Subcutaneous adipose tissue (tissue), 4 donors: Measurements from ENCODE around the gene DCAF4L1. TPM values are rescaled to one million over a fixed set of nuclear protein-coding genes. Genes with fewer than 3 reads are reported as not detected.

ENCODE experiments used
- total RNA-seq, 4 donors: library from RNA; depleted of rRNA; stranded (reverse); fragments of >200 nt; gene quantifications; one replicate each; pipeline ENCODE4 v1.1.0, GENCODE V29; 2016
- TF ChIP-seq, protein P1 (sequence below): fragments of 450-650 bp; IDR thresholded peaks from one replicate; pipeline ENCODE4 v1.5.1; 2016; ENCODE audit warnings: low read depth, mild to moderate bottlenecking, control low read depth, antibody characterized with exemption, moderate library complexity

DCAF4L1 gene
- total RNA-seq, result under 1 TPM; 0.22 to 0.85 (median 0.62) TPM

- TF ChIP-seq, protein P1, sequence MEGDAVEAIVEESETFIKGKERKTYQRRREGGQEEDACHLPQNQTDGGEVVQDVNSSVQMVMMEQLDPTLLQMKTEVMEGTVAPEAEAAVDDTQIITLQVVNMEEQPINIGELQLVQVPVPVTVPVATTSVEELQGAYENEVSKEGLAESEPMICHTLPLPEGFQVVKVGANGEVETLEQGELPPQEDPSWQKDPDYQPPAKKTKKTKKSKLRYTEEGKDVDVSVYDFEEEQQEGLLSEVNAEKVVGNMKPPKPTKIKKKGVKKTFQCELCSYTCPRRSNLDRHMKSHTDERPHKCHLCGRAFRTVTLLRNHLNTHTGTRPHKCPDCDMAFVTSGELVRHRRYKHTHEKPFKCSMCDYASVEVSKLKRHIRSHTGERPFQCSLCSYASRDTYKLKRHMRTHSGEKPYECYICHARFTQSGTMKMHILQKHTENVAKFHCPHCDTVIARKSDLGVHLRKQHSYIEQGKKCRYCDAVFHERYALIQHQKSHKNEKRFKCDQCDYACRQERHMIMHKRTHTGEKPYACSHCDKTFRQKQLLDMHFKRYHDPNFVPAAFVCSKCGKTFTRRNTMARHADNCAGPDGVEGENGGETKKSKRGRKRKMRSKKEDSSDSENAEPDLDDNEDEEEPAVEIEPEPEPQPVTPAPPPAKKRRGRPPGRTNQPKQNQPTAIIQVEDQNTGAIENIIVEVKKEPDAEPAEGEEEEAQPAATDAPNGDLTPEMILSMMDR, result no peak
These were observed at the start of gene DCAF4L1 for GRCh38 chr4:41981456-41981855. Gene DCAF4L1, plus strand, starts transcription at chr4:41981756. Its CDS starts 37 bp downstream, at chr4:41981793.

- TF ChIP-seq, protein P1, result no peak
These were observed 48.6 kb upstream of the DCAF4L1 start for GRCh38 chr4:41932988-41933387.

GRCh38 chr4:41933997-41934503, 47.5 kb upstream of the DCAF4L1 start:
- TF ChIP-seq, protein P1, result no peak

DNA sequence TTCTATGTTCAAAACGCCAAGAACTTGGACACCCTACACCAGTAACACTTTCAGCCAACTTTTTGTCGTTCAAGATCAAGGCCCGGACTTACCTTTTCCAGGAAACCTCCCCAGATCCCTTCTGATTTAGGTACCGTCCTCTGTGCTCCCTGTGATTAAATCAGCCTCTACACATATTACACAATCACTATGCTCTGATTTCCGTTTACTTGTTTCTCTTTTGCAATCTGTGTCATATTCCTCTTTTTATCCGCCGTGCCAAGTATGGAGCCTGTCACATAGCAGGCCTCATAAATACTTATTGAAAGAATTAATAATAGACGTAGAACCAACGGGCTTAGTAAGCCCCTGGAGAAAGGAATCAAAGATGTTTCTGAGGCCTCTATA, 47.0 kb upstream of the DCAF4L1 start:
- TF ChIP-seq, protein P1, result no peak

DNA sequence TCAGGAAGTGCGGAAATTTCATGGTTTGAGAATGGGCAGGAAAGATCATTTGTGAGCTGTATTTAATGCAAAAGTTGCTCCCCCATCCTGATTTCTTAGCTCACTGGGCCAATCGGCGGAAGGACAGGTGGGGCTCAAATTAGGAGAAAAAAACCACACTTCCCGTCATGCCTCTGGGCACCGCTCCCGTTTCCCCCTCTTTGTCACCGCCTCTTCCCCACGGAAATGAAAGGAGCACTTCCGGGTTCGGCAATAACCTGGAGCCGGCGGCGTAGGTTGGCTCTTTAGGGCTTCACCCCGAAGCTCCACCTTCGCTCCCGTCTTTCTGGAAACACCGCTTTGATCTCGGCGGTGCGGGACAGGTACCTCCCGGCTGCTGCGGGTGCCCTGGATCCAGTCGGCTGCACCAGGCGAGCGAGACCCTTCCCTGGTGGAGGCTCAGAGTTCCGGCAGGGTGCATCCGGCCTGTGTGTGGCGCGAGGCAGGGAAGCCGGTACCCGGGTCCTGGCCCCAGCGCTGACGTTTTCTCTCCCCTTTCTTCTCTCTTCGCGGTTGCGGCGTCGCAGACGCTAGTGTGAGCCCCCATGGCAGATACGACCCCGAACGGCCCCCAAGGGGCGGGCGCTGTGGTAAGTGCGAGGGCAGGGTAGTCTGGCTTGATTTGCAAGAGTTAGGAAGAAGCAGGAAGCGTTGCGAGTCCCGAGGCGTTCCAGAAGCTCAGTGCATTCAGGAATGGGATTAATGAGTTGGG, 46.5 kb upstream of the DCAF4L1 start, which contains the start of gene TMEM33:
Gene TMEM33 (plus strand): TSS at position 529 of the 751 bp plus-strand sequence. CDS start 56 bp downstream, at position 585.
- TF ChIP-seq, protein P1, result no peak

- TF ChIP-seq, protein P1, result no peak
These were observed 45.9 kb upstream of the DCAF4L1 start for GRCh38 chr4:41935652-41936021.

DNA sequence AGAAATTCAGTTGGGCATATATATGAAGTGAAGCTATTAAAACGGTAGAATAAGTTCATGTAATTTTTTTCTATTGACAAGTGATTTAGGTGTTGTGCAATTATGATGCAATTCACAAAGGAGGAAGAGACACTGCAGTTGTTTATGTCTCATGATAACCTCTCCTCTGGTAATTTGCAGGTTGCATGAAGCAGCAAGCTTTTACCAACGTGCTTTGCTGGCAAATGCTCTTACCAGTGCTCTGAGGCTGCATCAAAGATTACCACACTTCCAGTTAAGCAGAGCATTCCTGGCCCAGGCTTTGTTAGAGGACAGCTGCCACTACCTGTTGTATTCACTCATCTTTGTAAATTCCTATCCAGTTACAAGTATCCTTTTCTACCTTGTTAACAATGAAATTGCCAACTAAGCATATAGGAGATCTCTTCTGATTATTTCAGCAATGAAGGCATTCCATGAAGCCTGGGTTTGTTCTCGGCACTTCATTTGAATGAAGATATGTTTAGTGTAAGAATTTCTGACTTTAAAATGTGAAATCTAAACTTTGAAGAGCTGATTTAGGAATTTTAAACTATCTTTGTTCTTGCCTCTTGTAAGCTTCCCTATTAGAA, 42.4 kb upstream of the DCAF4L1 start:
- TF ChIP-seq, protein P1, result no peak
